ENCODE measurements around the gene CARTPT. TPM values are rescaled to one million over a fixed set of nuclear protein-coding genes. Genes with fewer than 3 reads are reported as not detected.

CARTPT gene
- not detected for total RNA-seq

- TF ChIP-seq, protein P1, sequence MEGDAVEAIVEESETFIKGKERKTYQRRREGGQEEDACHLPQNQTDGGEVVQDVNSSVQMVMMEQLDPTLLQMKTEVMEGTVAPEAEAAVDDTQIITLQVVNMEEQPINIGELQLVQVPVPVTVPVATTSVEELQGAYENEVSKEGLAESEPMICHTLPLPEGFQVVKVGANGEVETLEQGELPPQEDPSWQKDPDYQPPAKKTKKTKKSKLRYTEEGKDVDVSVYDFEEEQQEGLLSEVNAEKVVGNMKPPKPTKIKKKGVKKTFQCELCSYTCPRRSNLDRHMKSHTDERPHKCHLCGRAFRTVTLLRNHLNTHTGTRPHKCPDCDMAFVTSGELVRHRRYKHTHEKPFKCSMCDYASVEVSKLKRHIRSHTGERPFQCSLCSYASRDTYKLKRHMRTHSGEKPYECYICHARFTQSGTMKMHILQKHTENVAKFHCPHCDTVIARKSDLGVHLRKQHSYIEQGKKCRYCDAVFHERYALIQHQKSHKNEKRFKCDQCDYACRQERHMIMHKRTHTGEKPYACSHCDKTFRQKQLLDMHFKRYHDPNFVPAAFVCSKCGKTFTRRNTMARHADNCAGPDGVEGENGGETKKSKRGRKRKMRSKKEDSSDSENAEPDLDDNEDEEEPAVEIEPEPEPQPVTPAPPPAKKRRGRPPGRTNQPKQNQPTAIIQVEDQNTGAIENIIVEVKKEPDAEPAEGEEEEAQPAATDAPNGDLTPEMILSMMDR (IDR thresholded peaks at IDR 0.05; ENCODE audit: low read depth): no peak
Measured at GRCh38 chr5:71719063-71719964, at the start of gene CARTPT. Gene CARTPT, plus strand, starts transcription at chr5:71719275. Its CDS starts 19 bp downstream, at chr5:71719294.

- TF ChIP-seq, protein P1 (IDR thresholded peaks at IDR 0.05; ENCODE audit: low read depth): no peak
Measured at GRCh38 chr5:71677977-71678376, 41.1 kb upstream of the CARTPT start.

GRCh38 chr5:71679714-71680113, 39.4 kb upstream of the CARTPT start:
- TF ChIP-seq, protein P1 (IDR thresholded peaks at IDR 0.05; ENCODE audit: low read depth): no peak

GRCh38 chr5:71680510-71680909, 38.6 kb upstream of the CARTPT start:
- TF ChIP-seq, protein P1 (IDR thresholded peaks at IDR 0.05; ENCODE audit: low read depth): no peak

DNA sequence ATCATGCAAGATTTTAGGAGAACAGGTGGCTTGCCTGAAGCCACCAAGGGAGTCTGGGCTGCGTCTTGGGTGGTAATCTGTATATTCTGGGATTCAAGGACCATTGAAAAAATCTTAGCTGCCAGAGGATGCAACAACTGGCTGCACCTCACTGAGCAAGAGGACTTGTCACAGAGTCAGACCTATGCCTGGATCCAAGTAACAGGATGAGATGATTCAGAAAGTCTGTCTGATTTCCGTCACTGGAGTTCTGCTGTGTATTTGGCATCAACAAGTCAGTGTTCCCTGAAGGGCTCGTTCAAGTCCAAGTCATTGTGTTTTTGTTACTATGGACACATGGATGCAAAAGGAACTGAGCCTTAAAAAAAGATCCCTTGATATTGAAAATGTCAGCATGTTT, 37.8 kb upstream of the CARTPT start:
- TF ChIP-seq, protein P1 (IDR thresholded peaks at IDR 0.05; ENCODE audit: low read depth): no peak

DNA sequence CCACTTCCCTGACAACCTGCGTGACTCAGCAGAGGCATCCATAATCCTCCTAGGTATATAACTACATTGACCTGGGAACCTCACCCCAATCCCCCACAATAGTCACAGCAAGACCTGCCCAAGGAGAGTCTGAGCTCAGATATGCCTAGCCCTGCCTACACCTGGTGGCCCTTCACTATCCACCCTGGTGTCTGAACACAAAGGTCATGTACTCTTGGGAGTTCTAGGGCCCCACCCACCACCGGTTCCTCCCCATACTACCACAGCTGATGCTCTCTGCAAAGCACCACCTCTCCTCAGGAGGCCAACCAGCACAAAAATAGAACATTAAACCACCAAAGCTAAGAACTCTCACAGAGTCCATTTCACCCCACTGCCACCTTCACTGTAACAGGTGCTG, 34.8 kb upstream of the CARTPT start:
- TF ChIP-seq, protein P1 (IDR thresholded peaks at IDR 0.05; ENCODE audit: low read depth): no peak

DNA sequence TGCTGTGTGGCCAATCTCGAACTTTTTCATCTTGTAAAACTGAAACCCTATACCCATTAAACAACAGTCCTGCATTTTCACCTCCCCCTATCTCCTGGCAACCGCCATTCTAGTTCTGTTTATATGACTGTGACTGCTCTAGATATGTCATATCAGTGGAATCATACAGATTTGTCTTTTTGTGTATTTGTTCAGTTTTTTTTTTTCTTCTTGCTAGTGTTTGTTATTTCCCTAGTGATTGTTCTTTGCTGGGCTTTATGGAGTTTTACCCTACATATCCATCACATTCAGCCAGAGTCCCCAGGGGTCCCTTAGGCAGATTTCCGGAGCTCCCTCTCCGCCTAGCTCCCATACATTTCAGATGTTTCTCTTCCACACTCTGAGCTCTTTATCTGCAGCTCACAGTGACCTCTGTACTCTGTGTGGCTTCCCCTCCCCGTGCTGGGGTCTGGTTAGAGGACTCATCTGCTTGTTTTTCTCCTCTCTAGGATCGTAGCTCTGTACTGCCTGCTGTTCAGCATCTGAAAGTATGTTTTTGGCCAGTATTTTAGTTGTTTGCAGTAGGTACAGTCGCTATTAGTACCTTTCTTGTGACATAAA, 25.1 kb upstream of the CARTPT start:
- TF ChIP-seq, protein P1 (IDR thresholded peaks at IDR 0.05; ENCODE audit: low read depth): no peak
